ENCODE results near the gene SFMBT2. TPM values are rescaled to one million over a fixed set of nuclear protein-coding genes. Genes with fewer than 3 reads are reported as not detected.

The SFMBT2 gene
- total and polyA plus RNA-seq, 2 of the 4 experiments (the other 2 are of a cell fraction), result 0.70 to 1.3 TPM

GRCh38 chr10:7434378-7434777, 23.5 kb upstream of the SFMBT2 start:
- DNase-seq, result no peak
- in situ Hi-C loops (cut with MboI; ENCODE audit: low sequenced_read_pairs), result no loop called here
- no peak overlapping the region for H3K18ac ChIP-seq (ENCODE audit: low read depth, low read length)
- H2AK9ac ChIP-seq (replicated peaks; ENCODE audit: low read depth, low read length, poor library complexity), result no peak overlapping the region
- H3K9ac ChIP-seq (ENCODE audit: low read depth, low read length), result no peak overlapping the region
- intact Hi-C loops (cut with micrococcal nuclease), result no loop called here
- no peaks in the 10 kb centered on the region for H3K9me3 ChIP-seq (ENCODE audit: control insufficient read depth, insufficient read depth, low read length)
- TF ChIP-seq MXI1 (IDR thresholded peaks at IDR 0.05; ENCODE audit: borderline replicate concordance, low read depth, low read length), result no peak
- TF ChIP-seq, protein P1, sequence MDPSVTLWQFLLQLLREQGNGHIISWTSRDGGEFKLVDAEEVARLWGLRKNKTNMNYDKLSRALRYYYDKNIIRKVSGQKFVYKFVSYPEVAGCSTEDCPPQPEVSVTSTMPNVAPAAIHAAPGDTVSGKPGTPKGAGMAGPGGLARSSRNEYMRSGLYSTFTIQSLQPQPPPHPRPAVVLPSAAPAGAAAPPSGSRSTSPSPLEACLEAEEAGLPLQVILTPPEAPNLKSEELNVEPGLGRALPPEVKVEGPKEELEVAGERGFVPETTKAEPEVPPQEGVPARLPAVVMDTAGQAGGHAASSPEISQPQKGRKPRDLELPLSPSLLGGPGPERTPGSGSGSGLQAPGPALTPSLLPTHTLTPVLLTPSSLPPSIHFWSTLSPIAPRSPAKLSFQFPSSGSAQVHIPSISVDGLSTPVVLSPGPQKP (IDR thresholded peaks at IDR 0.05; ENCODE audit: borderline replicate concordance, low read depth, low read length), result no peak
- TF ChIP-seq BHLHE40 (IDR thresholded peaks at IDR 0.05; ENCODE audit: low read depth, low read length), result no peak
- TF ChIP-seq SMC3 (IDR thresholded peaks at IDR 0.05; ENCODE audit: low read depth, low read length), result no peak
- TF ChIP-seq RFX5 (IDR thresholded peaks at IDR 0.05; ENCODE audit: low read depth, low read length), result no peak
- no peak for TF ChIP-seq CEBPB (IDR thresholded peaks at IDR 0.05; ENCODE audit: low read depth, low read length)
- no peak for TF ChIP-seq RCOR1 (IDR thresholded peaks at IDR 0.05; ENCODE audit: insufficient replicate concordance, low read length)
- TF ChIP-seq, protein P2, sequence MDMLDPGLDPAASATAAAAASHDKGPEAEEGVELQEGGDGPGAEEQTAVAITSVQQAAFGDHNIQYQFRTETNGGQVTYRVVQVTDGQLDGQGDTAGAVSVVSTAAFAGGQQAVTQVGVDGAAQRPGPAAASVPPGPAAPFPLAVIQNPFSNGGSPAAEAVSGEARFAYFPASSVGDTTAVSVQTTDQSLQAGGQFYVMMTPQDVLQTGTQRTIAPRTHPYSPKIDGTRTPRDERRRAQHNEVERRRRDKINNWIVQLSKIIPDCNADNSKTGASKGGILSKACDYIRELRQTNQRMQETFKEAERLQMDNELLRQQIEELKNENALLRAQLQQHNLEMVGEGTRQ (IDR thresholded peaks at IDR 0.05; ENCODE audit: low read depth, low read length), result no peak
- no peak for TF ChIP-seq POLR2A (IDR thresholded peaks at IDR 0.05; ENCODE audit: low read depth, low read length)
- TF ChIP-seq, protein P3, sequence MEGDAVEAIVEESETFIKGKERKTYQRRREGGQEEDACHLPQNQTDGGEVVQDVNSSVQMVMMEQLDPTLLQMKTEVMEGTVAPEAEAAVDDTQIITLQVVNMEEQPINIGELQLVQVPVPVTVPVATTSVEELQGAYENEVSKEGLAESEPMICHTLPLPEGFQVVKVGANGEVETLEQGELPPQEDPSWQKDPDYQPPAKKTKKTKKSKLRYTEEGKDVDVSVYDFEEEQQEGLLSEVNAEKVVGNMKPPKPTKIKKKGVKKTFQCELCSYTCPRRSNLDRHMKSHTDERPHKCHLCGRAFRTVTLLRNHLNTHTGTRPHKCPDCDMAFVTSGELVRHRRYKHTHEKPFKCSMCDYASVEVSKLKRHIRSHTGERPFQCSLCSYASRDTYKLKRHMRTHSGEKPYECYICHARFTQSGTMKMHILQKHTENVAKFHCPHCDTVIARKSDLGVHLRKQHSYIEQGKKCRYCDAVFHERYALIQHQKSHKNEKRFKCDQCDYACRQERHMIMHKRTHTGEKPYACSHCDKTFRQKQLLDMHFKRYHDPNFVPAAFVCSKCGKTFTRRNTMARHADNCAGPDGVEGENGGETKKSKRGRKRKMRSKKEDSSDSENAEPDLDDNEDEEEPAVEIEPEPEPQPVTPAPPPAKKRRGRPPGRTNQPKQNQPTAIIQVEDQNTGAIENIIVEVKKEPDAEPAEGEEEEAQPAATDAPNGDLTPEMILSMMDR (conservative IDR thresholded peaks at IDR 0.05; ENCODE audit: low read depth, low read length), result no peak
- no peak for TF ChIP-seq MAFK (IDR thresholded peaks at IDR 0.05; ENCODE audit: low read depth, low read length)
- no peak for TF ChIP-seq RAD21 (IDR thresholded peaks at IDR 0.05; ENCODE audit: low read length)
- TF ChIP-seq FOS (IDR thresholded peaks at IDR 0.05; ENCODE audit: low read depth, low read length), result no peak
- TF ChIP-seq MAZ (IDR thresholded peaks at IDR 0.05; ENCODE audit: borderline replicate concordance, low read depth, low read length), result no peak
- no peak for TF ChIP-seq NFE2L2 (IDR thresholded peaks at IDR 0.05; ENCODE audit: low read depth, low read length)
- no peak for TF ChIP-seq CHD1 (IDR thresholded peaks at IDR 0.05; ENCODE audit: low read depth, low read length)
- no peaks in the 10 kb centered on the region for H3K9me1 ChIP-seq (ENCODE audit: insufficient read depth, low read length)
- H2BK20ac ChIP-seq (ENCODE audit: low read depth, low read length), result no peak overlapping the region
- no TSS peak for BruUV-seq (replicated peaks)
- dilution Hi-C loops (cut with HindIII; ENCODE audit: low sequenced_read_pairs, unreplicated experiment), result no loop called here
- H3K4me2 ChIP-seq (ENCODE audit: low read depth, low read length), result no peak overlapping the region
- no peaks in the 10 kb centered on the region for H3K36me3 ChIP-seq (ENCODE audit: control insufficient read depth, insufficient read depth, low read length)
- H4K8ac ChIP-seq (ENCODE audit: low read depth in 2 of 2, low read length in 2 of 2), result no peak overlapping the region
- no peak overlapping the region for H4K5ac ChIP-seq (ENCODE audit: low read depth, low read length)
- no peak overlapping the region for H4K91ac ChIP-seq (ENCODE audit: insufficient read depth, low read depth, low read length)
- no peaks in the 10 kb centered on the region for H3K79me1 ChIP-seq (ENCODE audit: low read depth in 1 of 2, low read length in 2 of 2)
- no peaks in the 10 kb centered on the region for H4K20me1 ChIP-seq (ENCODE audit: insufficient read depth, low read length)
- no peak overlapping the region for H3K14ac ChIP-seq (replicated peaks; ENCODE audit: low read depth, low read length)
- no peak overlapping the region for H3K4me3 ChIP-seq (ENCODE audit: insufficient read depth, low read depth, low read length)
- H3K4ac ChIP-seq (ENCODE audit: low read depth, low read length), result no peak overlapping the region
- H3K56ac ChIP-seq (ENCODE audit: extremely low read depth, insufficient read depth, low read length), result no peak overlapping the region
- no peak overlapping the region for H3K23ac ChIP-seq (ENCODE audit: low read depth, low read length)
- ChIA-PET CTCF (no interaction called here), POLR2A (ENCODE audit: unreplicated experiment) (no interaction called here)
- H3K4me1 ChIP-seq (ENCODE audit: control insufficient read depth, insufficient read depth, low read length), result no peaks in the 10 kb centered on the region
- H2BK15ac ChIP-seq (ENCODE audit: low read depth, low read length), result no peak overlapping the region
- H2AK5ac ChIP-seq (ENCODE audit: low read depth, low read length), result no peak overlapping the region
- H3K27me3 ChIP-seq (ENCODE audit: control insufficient read depth, insufficient read depth, low read length), result no peaks in the 10 kb centered on the region
- ATAC-seq (ENCODE audit: low read depth), result no peak
- H2AFZ ChIP-seq (replicated peaks; ENCODE audit: low read length, poor library complexity), result no peak overlapping the region
- H3K27ac ChIP-seq (ENCODE audit: insufficient read depth, low read length), result no peak overlapping the region
- 100% methylated on average over 1 of the region's 5 CpGs; no CpG with 5 or more reads in 1 of the 2 experiments for WGBS, 2 experiments (ENCODE audit: extremely low coverage in 2 of 2, insufficient read length in 1 of 2)
- no peak overlapping the region for H2BK5ac ChIP-seq (ENCODE audit: low read depth, low read length, poor library complexity, severe bottlenecking)
- no peak overlapping the region for H2BK120ac ChIP-seq (ENCODE audit: low read depth, low read length)

Measured in IMR-90 (cell line).